HG03039 (cell line): ENCODE results near the gene IPO5.

ENCODE experiments used
- ATAC-seq: cut with Tn5 transposase; IDR thresholded peaks from one replicate; pipeline ENCODE4 v1.9.1; 2021; ENCODE audit warnings: mild to moderate bottlenecking, moderate library complexity; ENCODE audit not compliant: unreplicated experiment

IPO5 gene

GRCh38 chr13:97953376-97953970 lies at the start of gene IPO5:
Gene IPO5, plus strand, starts transcription at chr13:97953675. Its CDS starts 23,022 bp downstream, at chr13:97976697.
- ATAC-seq, result no peak

GRCh38 chr13:97904059-97904458 lies 49.4 kb upstream of the IPO5 start:
- no peak for ATAC-seq

GRCh38 chr13:97905517-97905916 lies 48.0 kb upstream of the IPO5 start:
- ATAC-seq, result no peak

GRCh38 chr13:97911311-97912138 lies 42.0 kb upstream of the IPO5 start:
- peak; percentile 54 for ATAC-seq

DNA sequence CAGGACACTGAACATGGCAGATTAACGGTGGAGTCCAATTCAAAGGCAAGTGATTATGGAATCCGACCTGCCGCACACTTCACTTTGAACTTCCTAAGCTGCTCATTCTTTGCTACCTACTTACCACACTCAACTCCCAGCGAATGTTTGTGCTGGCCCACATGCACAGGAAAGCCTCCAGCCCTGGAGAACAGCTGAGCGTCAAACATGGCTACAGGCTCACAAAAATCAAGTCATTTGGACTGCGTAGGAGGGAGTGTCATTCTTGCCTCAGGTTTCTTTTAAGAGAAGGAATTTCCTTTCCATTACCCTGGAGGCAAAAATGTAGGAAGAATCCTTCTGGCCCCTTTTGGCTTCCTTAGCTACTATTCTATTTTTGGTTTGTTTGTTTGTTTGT lies 41.3 kb upstream of the IPO5 start:
- ATAC-seq, result no peak

GRCh38 chr13:97913206-97913605 lies 40.3 kb upstream of the IPO5 start:
- no peak for ATAC-seq

- no peak for ATAC-seq
Observed at GRCh38 chr13:97914540-97914939, 38.9 kb upstream of the IPO5 start.

DNA sequence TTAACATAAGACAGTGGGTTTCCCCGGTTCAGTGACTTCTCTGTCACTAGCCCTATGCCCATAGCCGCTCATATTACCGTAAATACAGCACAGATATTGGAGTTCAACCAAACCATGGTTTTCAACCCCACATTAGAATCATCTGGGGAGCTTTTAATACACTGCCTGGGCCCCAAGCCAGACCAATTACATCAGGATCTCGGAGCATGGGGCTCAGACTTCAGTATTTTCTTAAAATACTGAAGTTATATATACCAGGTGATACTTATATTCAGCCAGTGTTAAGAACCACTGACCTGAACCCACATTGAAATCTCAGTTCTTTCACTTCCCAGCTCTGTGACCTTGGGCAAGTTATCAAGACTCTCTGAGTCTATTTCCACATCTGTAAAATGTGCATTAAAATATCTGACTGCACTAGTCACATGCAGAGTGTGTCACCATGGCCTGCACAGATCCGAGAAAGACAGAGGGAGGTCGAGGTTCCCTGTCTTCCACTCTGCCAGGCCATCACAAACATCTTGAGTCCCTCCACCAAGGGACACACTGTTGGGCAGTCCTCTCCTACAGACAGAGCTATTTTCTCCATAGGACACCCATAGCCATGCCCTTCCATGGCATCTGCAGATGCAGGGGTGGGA lies 32.2 kb upstream of the IPO5 start:
- ATAC-seq, result no peak

DNA sequence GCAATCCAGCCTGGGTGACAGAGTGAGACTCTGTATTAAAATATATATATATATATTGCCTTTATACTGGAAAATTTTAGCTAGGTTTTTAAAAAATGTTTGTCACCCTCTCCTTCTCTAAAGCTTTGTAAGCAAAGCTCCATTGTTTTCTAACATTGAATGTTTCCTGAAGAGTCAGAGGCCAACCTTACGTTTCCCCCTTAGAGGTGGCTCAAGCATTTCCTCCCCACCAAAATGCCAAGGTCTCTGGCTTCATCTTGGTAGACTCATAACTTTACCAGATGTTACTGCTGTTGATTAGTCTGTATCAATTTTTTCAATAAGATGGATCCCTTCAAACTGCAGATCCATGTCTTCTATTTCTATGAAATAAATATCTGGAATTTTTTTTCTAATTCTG lies 25.2 kb upstream of the IPO5 start:
- no peak for ATAC-seq

DNA sequence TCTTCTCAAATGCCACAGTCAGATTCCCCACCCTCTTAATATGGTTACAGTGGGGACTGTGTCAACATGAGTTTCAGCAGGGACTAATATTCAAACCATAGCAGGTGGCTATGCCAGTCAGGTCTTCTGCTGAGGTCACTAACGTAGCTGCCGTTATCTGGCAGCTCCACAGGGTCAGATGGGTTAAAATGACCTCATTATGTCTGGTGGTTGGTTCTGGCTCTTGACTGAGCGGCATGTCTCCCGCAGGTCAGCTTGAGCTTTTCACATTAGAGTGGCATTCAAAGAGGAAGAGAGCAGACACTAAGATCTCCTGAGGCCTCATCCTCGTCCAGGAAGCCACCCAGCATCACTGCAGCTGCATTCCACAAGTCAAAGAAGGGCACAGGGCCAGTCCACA lies 21.4 kb upstream of the IPO5 start:
- no peak for ATAC-seq

GRCh38 chr13:97932647-97933046 lies 20.8 kb upstream of the IPO5 start:
- ATAC-seq, result no peak

DNA sequence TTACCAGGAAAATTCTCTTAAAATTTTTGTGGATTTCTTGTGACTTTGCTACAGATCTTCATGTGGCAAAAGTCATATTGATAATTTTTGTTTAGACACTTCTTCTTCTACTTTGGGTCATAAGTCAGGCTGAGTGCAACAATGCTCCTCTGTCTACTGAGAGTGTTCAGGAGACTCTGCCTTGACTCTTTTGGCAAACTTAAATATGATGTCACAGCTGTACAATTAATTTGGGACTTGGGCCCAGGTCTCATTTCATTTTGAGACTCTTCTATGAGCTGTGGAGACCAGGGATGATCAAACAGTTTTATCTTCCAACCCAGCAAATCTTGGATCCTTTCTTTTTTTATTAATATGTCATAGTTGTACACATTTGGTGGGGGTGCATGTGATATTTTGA lies 19.7 kb upstream of the IPO5 start:
- ATAC-seq, result no peak

DNA sequence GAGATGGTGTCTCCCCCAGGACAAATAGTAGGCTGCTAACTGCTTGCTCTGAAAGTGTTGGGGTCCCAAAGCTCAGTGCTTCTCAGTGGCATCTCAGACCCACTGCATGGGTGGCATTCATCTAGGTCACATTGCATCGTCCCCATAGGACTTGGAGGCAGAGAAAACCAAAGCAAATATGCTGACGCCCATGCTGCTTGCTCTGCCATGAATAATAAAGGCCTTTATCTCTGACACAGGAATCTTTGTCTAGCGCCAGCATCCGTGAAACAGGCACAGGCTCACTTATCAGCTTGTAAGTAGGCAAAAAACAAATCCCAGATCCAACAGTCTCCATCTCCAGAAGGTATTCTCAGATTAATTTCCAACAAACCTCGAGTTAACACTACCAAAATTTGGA lies 18.9 kb upstream of the IPO5 start:
- no peak for ATAC-seq

DNA sequence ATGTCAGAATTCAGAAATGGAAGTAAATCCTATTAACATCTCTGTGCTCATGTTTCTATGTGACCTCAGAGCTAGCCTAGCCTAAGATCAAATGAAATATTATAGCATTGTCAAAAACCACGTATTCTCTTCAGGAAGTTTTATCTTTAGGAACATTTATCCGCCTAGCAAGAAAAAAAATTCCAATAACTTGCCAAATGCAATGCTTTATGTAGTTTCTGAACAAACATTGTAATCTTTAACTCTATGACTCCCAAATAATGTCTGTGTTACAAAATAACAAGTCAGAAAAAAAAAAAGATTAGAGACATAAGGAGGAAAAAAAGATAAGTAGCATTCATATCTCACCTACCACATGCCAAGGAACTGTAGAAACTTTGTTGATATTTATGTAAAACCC lies 18.4 kb upstream of the IPO5 start:
- ATAC-seq, result no peak

DNA sequence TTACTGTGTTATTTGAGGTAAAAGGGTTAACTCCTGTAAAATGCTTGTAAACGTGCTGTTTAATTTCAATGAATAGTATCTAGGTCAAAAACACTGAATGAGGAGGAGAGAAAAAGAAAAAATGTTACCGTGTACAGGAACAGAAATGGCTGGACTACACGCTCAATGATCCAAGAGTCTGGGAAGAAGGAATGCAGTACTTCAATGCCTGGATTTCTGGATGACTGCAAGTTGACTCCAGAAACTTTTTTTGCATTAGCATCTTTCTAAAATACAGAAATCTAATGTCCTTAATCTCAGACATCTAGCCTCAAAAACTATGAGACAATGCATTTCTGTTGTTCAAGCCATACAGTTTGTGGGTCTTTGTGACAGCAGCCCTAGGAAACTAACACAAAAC lies 17.4 kb upstream of the IPO5 start:
- ATAC-seq, result no peak

DNA sequence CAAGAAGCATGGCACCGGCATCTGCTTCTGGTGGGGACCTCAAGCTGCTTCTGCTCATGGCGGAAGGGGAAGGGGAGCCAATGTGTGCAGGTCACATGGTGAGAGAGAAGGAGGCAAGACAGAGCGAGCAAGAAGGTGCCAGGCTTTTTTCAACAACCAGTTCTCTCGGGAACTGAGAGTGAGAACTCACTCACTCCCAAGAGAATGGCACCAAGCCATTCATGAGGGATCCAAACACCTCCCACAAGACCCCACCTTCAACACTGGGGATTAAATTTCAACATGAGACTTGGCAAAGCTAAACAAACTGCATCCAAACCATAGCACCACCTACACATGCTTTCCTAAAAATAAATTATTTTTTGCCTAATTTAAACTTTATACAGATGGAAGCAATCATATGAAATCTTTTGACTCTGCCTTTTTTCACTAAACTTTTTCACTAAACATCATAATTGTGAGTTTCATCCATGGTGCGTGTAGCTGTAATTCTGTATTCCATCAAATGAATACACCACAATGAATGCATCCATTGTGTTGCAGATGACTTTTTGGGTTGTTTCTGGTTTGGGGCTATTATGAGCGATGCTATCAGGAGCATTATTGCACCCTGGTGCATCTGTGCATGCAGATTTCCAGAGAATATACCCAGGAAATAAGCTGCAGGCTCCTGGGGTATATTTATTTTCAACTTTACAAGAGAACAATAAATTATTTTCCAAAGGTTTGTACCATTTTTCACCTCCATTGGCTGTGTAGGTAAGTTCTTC lies 14.6 kb upstream of the IPO5 start:
- no peak for ATAC-seq

- no peak for ATAC-seq
Observed at GRCh38 chr13:97944396-97945029, 9.0 kb upstream of the IPO5 start.

DNA sequence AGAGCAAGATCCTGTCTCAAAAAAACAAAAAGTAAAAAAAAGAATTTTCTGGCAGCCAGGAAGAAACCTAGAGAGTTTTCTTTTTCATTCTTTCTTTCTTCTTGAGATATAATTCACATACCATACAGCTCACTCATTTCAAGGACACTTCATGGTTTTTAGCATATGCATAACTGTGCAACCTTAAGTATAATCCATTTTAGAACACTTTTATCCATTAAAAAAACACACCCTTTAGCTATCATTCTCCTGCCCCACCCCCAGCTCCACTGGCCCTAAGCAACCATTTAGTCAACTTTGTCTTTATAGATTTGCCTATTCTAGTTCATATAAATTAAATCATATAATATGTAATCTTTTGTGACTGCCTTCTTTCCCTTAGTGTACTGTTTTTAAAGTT lies 8.1 kb upstream of the IPO5 start:
- no peak for ATAC-seq

DNA sequence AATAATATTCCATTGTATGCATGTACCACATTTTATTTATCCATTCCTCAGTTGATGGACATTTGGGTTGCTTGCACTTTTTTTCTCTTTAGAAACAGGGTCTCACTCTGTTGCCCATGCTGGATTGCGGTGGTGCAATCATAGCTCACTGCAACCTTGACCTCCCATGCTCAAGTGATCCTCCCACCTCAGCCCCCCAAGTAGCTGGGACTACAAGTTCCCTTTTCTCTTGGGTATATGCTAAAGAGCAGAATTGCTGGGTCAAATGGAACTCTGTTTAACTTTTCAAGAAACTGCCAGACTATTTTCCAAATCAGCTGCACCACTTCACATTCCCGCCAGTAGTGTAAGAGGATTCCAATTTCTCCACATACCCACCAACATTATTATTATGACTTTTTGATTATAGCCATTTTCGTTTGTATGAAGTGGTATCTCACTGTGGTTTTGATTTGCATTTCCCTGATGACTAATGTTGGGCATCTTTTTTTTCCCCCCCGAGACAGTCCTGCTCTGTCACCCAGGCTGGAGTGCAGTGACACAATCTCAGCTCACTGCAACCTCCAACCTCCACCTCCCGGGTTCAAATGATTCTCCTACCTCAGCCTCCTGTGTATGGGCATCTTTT lies 7.6 kb upstream of the IPO5 start:
- ATAC-seq, result no peak

- no peak for ATAC-seq
Observed at GRCh38 chr13:97946951-97947588, 6.4 kb upstream of the IPO5 start.
